ENCODE data around the gene SPOP.
"Not testable (repeated sequence)": the region's sequence is repeated elsewhere in the genome, so short reads cannot be mapped to it uniquely, and the experiment has no call there.

SPOP gene

GRCh38 chr17:49695698-49696232, 17.9 kb upstream of the SPOP start:
- no peak for DNase-seq

GRCh38 chr17:49694847-49695697, 17.2 kb upstream of the SPOP start:
- DNase-seq = peak in 8 of 14 donors; percentile 7 to 76 (median 24)

DNA sequence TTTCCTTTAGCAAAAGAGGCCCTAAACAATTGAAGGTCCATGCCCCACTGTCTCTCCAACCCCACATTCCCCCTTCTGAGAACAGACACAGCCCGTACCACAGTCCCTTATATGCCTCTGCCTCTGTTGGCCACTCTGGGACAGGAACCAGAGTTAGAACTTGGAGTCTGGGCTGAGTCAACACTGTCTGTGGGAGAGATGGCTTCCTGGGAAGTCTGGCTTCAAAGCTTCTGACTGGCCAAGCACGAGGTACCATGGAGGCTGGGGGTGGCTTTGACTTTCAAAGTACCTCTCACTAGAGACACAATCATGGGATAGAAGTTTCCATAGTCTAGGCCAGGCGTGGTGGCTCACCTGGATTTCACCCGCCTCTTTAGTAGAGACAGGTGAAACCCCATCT, 14.9 kb upstream of the SPOP start:
- DNase-seq = no peak

- DNase-seq = peak in 2 of 14 donors; percentile 41 to 56
Observed at GRCh38 chr17:49691677-49692191, 13.8 kb upstream of the SPOP start.

DNA sequence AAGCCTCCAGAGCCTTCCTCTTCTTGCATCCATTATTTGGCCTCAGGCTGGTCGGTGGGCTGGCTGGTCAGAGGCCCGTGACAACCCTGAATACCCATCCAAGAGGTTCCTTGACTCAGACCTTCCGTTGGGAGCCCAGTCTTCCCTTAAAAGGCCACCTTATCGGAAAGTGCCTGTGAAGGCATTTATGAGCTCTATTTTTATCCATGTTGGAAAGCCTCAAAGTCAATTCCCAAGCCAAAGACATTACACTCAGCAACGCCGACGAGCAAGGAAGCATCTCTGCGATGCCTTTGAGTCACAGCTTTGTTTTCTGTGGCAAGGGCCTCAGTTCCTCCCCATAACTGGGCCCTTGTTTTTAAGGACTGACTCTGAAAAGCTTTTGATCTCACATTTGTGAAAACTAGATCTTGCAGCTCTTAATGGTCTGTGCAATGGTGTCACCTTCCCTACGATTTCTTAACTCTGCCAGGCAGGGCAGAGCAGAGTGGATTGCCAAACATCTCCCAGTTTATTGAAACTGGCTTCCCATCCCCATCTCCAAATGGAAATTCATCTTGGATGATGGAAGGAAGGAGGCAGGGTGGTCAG, 13.3 kb upstream of the SPOP start:
- DNase-seq = peak in 2 of 14 donors; percentile 66 to 67

- DNase-seq = peak in 1 of 14 donors; percentile 79
Observed at GRCh38 chr17:49690256-49690655, 12.4 kb upstream of the SPOP start.

GRCh38 chr17:49688848-49689247, 11.0 kb upstream of the SPOP start:
- DNase-seq = no peak

GRCh38 chr17:49687878-49688491, 10.1 kb upstream of the SPOP start:
- no peak for DNase-seq

DNA sequence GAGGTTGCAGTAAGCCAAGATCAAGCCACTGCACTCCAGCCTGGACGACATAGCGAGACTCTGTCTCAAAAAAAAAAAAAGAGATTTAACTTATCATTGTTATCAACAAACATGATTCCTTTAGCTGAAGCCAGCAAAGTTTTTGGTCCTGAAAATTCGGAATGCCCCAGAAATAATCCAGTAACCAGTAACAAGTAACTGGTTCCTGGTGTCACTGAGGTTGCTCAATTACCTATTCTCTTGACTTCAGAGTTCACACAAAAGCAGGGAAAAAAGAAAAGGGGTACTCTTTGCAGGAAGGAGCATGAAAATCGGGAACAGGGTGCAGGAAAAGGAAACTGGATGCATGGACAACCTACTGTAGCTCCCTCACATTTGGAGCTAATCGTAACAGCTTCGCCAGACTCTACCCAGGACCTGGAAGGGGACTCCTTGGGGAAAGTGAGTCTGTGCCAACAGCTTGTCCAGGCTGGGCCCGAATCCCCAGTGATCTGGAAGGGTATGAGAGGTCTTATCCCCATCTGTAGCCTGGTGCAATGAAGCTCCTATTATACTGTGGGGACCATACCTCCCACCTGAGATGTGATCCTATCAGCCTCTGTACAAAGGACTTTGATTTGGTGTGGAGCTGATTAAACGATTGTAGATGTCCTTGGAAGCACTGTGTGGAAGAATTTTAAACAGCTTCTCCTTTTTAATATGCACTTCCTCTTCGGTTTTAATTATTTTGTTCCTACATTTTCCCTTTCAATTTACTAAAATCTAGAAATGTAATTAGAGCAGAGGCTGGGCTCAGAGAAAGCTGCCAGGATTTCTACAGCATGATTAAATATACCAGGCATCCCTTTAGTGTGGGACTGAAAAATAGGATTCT, 3.4 kb upstream of the SPOP start:
- peak in 1 of 14 donors; percentile 16 for DNase-seq

DNA sequence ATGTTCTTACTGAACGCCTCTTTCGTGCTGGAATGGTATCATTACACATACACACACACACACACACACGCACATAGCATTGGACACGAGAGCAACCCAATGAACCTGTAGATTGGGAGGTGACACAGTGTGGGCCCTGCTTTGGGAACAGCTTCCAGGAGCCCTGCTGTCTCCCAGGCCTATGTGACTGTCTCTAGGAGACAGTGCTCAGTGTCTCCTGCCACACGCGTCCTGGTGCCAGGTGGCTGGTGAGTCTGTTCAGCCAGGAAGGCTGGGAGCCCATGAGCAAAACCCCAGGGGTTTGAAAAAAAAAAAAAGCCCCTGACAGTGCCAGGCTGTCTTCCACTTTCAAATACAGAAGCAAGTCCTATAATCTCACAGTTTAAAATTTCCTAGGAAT, 2.4 kb upstream of the SPOP start:
- DNase-seq = peak in 4 of 14 donors; percentile 3 to 93 (median 30)

GRCh38 chr17:49677134-49677932, 564 bp downstream of the SPOP start:
- DNase-seq = peak; percentile 52 to 95 (median 88)

DNA sequence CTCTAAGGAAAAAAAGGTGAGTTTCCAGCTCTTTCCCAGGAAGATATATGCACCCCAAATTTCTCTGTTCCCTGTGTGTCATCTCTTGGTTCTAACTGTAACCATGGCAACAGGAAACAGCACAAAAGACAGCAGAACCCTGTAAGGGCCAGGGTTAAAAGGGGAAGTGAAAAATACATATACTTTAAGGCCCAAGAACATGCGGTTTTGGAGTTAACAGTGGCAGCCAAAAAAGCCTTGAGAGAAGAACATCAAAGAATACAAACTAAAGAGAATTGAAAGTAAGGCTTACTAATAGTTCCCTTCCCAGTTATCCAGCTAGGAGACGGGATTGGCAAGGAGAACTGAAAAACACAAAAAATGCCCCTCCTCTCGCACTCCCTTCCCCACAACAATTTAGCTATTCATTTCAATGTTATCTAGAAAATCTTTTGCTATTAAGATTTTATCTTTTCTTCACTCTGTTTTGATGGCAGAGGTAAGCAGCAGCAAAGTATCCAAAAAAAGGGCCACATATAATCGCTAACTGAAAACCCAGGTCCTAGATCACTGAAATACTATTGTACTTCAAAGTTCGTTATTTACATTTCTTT, 1.5 kb downstream of the SPOP start:
- peak in 1 of 14 donors; percentile 8 for DNase-seq

GRCh38 chr17:49674507-49674906, 3.4 kb downstream of the SPOP start:
- no peak for DNase-seq

DNA sequence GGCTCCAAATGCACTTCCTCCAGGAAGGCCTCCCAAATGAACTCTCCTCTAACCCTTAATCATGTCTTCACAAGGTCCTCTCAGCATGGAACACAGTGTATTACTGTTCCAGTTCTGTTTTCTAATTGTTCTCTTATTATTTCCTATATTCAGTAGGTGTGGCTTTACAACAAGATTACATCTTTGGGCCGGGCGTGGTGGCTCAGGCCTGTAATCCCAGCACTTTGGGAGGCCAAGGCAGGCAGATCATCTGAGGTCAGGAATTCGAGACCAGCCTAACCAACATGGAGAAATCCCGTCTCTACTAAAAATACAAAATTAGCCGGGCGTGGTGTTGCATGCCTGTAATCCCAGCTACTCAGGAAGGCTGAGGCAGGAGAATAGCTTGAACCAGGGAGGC, 4.2 kb downstream of the SPOP start:
- not testable (repeated sequence) for DNase-seq

DNA sequence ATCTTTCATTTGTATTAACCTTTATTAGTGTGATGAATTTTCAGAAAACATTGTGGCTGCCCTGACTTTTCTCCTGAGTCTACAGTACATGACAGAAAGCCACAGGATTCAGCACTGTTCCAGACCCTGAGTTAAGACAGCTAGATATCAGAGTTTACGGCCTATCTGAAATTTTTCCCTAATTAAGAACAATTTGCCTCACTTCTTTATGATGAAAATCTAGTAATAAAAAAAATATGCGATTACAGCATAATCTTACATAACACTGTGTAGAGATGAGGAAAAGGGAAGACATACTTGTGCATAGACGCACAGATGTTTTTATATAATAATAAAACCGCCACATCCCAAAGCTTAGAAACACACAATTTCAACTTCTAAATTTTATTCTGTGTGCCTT, 7.3 kb downstream of the SPOP start:
- DNase-seq = no peak

GRCh38 chr17:49670002-49670401, 7.9 kb downstream of the SPOP start:
- DNase-seq = no peak

- DNase-seq = no peak
Observed at GRCh38 chr17:49667854-49668253, 10.0 kb downstream of the SPOP start.

GRCh38 chr17:49664706-49665211, 13.1 kb downstream of the SPOP start:
- DNase-seq = no peak

DNA sequence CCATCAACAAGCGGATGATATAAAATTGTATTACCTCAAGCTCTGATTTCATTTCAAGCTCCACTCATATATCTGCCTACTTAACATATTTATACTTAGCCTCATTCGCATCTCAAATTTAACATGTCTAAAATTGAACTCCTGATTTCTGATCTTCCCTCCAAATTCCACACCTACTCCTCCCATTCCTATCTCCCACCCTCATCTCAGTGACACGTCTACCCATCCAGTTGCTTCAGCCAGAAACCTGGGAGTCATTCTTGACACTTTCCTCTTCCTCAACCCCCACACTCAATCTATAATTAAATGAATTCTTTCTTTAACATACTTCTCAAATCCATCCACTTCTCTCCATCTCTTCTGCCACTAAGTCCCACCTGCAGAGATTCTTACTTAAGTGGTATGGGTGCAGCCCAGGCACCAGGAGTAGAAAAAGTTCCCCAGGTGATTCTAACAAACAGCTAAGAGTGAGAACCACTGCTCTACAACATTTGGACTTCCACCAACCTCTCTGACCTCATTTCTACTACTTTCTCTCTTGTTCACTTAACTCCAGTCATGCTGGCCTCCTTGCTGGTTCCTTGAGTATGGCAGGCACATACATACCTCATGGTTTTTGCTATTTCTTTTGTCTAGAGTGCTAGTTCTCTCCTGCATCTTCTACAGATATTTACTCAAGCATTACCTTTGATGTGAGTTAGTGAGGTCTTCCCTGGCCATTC, 18.1 kb downstream of the SPOP start:
- DNase-seq = no peak

DNA sequence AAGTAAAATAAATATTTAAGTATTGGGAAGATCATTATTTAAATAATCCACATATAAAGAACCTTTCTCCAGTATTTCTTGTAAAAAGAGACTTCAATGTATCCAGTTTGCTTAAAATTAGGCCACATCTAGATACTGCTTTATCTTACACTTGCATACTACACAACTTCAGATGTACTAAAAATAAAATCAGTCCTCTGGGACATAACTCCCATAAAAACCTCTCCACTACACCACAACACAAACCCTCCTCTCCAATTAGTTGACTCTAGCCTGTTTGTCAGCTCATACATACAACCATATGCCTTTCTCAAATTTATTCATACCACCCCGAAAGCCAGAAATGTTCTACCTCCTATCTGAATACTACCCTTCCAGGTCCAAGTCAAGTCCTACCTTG, 21.6 kb downstream of the SPOP start:
- no peak for DNase-seq
